H1 (cell line): Measurements from ENCODE around the gene IFT80. TPM values are rescaled to one million over a fixed set of nuclear protein-coding genes. Genes with fewer than 3 reads are reported as not detected.
A peak's percentile ranks its signal among the peaks of the same experiment; 100 is the strongest.

Source experiments
- CTCF ChIA-PET: fragments of 300-600 bp; sonication (Branson Sonifier 250); formaldehyde crosslinking; loops from one replicate; lab custom pipeline; 2021; ENCODE audit not compliant: partially characterized antibody; lab: Charles Lee
- POLR2A ChIA-PET: fragments of 300-600 bp; sonication (Branson Sonifier 250); formaldehyde crosslinking; loops from one replicate; lab custom pipeline; 2021; ENCODE audit warnings: inconsistent platforms; ENCODE audit not compliant: partially characterized antibody; lab: Charles Lee
- DNase-seq, 2 experiments: peaks; one replicate each; pipeline versions ENCODE4 v3.0.0 to v3.0.0-alpha.2; 2010 to 2022; ENCODE audit warnings: low spot score in 2 of 2, low read depth in 1 of 2, mixed read lengths in 1 of 2
- FAIRE-seq: peaks from 2 replicates; lab custom pipeline; 2011; peaks lifted over from hg19 to GRCh38; lab: Jason Lieb, UNC
- H2AFZ ChIP-seq: 2 replicates; pipeline ENCODE4 v1.8.1; 2012; ENCODE audit warnings: low read length, inconsistent platforms
- H2AK5ac ChIP-seq: 2 replicates; pipeline ENCODE4 v1.6.1; 2013; ENCODE audit warnings: low read depth, low read length
- H2BK120ac ChIP-seq: replicated peaks from 2 replicates; pipeline ENCODE3; 2013; ENCODE audit warnings: low read depth, low read length, inconsistent platforms
- H2BK12ac ChIP-seq: 2 replicates; pipeline ENCODE4 v1.6.1; 2013; ENCODE audit warnings: low read depth, low read length
- H2BK15ac ChIP-seq: 2 replicates; pipeline ENCODE4 v1.6.1; 2013; ENCODE audit warnings: low read length
- H2BK20ac ChIP-seq: 2 replicates; pipeline ENCODE4 v1.6.1; 2013; ENCODE audit warnings: low read length
- H2BK5ac ChIP-seq: 2 replicates; pipeline ENCODE4 v1.6.1; 2013; ENCODE audit warnings: low read depth, low read length
- H3K14ac ChIP-seq: 2 replicates; pipeline ENCODE4 v1.6.1; 2013; ENCODE audit warnings: inconsistent platforms; ENCODE audit not compliant: insufficient read length
- H3K18ac ChIP-seq: 2 replicates; pipeline ENCODE4 v1.6.1; 2013; ENCODE audit warnings: low read length; ENCODE audit errors: extremely low read depth
- H3K23ac ChIP-seq: 2 replicates; pipeline ENCODE4 v1.6.1; 2013; ENCODE audit warnings: inconsistent platforms; ENCODE audit not compliant: insufficient read length
- H3K23me2 ChIP-seq: 2 replicates; pipeline ENCODE4 v1.6.1; 2013; ENCODE audit warnings: low read depth, low read length
- H3K27ac ChIP-seq: 2 replicates; pipeline ENCODE4 v1.6.1; 2011; ENCODE audit warnings: low read depth, low read length, inconsistent platforms
- H3K27me3 ChIP-seq, 4 experiments: replicated peaks in 1 of 4; 1 replicate in 1 of 4; 2 replicates in 3 of 4; pipeline versions ENCODE4 v1.6.1 to v1.8.1; 2011 to 2013; ENCODE audit warnings: low read length in 3 of 4, mild to moderate bottlenecking in 3 of 4, inconsistent platforms in 2 of 4, mixed read lengths in 2 of 4, moderate library complexity in 1 of 4; ENCODE audit not compliant: control insufficient read depth in 3 of 4, insufficient read depth in 3 of 4; ENCODE audit errors: extremely low read depth in 1 of 4
- H3K36me3 ChIP-seq, 4 experiments: 2 replicates each; pipeline versions ENCODE4 v1.6.1 to v1.8.1; 2011 to 2013; ENCODE audit warnings: mild to moderate bottlenecking in 4 of 4, low read length in 3 of 4, moderate library complexity in 2 of 4, control low read depth in 1 of 4, inconsistent platforms in 1 of 4; ENCODE audit not compliant: insufficient read depth in 4 of 4, control insufficient read depth in 2 of 4
- H3K4ac ChIP-seq: replicated peaks from 2 replicates; pipeline ENCODE3; 2013; ENCODE audit warnings: low read length, low read depth, mixed read lengths, inconsistent platforms; ENCODE audit not compliant: insufficient read length
- H3K4me1 ChIP-seq, 4 experiments: replicated peaks in 1 of 4; 1 replicate in 1 of 4; 2 replicates in 3 of 4; pipeline versions ENCODE4 v1.6.1 to v1.8.1; 2011 to 2013; ENCODE audit warnings: low read length in 3 of 4, inconsistent platforms in 2 of 4, mixed read lengths in 1 of 4; ENCODE audit not compliant: insufficient read depth in 4 of 4, control insufficient read depth in 3 of 4
- H3K4me2 ChIP-seq, 2 experiments: 2 replicates each; pipeline versions ENCODE4 v1.6.1 to v1.8.1; 2011 to 2013; ENCODE audit warnings: low read depth in 2 of 2, low read length in 2 of 2, control low read depth in 1 of 2, inconsistent platforms in 1 of 2, mild to moderate bottlenecking in 1 of 2; ENCODE audit not compliant: insufficient read depth in 1 of 2
- H3K4me3 ChIP-seq, 4 experiments: fragments of 200-600, 300-600 bp in 1 of 4; sonication (generic), shearing (Covaris generic), sonication (Bioruptor Twin) in 1 of 4; 2 replicates each; pipeline versions ENCODE4 v1.5.1 to v1.8.1; 2011 to 2016; ENCODE audit warnings: low read length in 4 of 4, low read depth in 3 of 4, control low read depth in 2 of 4, inconsistent platforms in 2 of 4, mild to moderate bottlenecking in 2 of 4, mixed read lengths in 1 of 4, moderate library complexity in 1 of 4; ENCODE audit not compliant: insufficient read depth in 2 of 4; ENCODE audit errors: extremely low read depth in 1 of 4
- H3K56ac ChIP-seq: replicated peaks from 2 replicates; pipeline ENCODE3; 2013; ENCODE audit warnings: low read depth, mild to moderate bottlenecking, mixed read lengths, low read length, inconsistent platforms; ENCODE audit not compliant: insufficient read length
- H3K79me1 ChIP-seq: 2 replicates; pipeline ENCODE4 v1.6.1; 2013; ENCODE audit warnings: low read depth, low read length, control low read depth
- H3K79me2 ChIP-seq, 2 experiments: 2 replicates each; pipeline versions ENCODE4 v1.6.1 to v1.8.1; 2012 to 2013; ENCODE audit warnings: low read length in 2 of 2, mild to moderate bottlenecking in 2 of 2, inconsistent platforms in 1 of 2; ENCODE audit not compliant: insufficient read depth in 2 of 2, control insufficient read depth in 1 of 2
- H3K9ac ChIP-seq, 4 experiments: replicated peaks in 1 of 4; 1 replicate in 1 of 4; 2 replicates in 3 of 4; pipeline versions ENCODE4 v1.6.1 to v1.8.1; 2011 to 2013; ENCODE audit warnings: low read depth in 3 of 4, low read length in 3 of 4, control low read depth in 2 of 4, mild to moderate bottlenecking in 2 of 4, moderate library complexity in 2 of 4, inconsistent platforms in 1 of 4; ENCODE audit errors: extremely low read depth in 1 of 4
- H3K9me3 ChIP-seq, 2 experiments: 2 replicates each; pipeline versions ENCODE4 v1.6.1 to v1.8.1; 2012 to 2013; ENCODE audit warnings: mild to moderate bottlenecking in 2 of 2, moderate library complexity in 2 of 2, control low read depth in 1 of 2, inconsistent platforms in 1 of 2, low read depth in 1 of 2, low read length in 1 of 2, mixed read lengths in 1 of 2; ENCODE audit not compliant: insufficient read depth in 2 of 2
- H4K20me1 ChIP-seq, 2 experiments: replicated peaks in 1 of 2; 2 replicates each; pipeline versions ENCODE3 to v1.8.1; 2011 to 2013; ENCODE audit warnings: inconsistent platforms in 2 of 2, low read length in 2 of 2, mild to moderate bottlenecking in 1 of 2; ENCODE audit not compliant: insufficient read depth in 2 of 2, control insufficient read depth in 1 of 2
- H4K5ac ChIP-seq: 2 replicates; pipeline ENCODE4 v1.6.1; 2013; ENCODE audit warnings: low read length, low read depth, mixed read lengths, inconsistent platforms; ENCODE audit not compliant: insufficient read length
- H4K8ac ChIP-seq: 2 replicates; pipeline ENCODE4 v1.8.0; 2013; ENCODE audit warnings: mild to moderate bottlenecking, moderate library complexity, low read length, inconsistent platforms; ENCODE audit not compliant: insufficient read depth; ENCODE audit errors: extremely low read depth
- H4K91ac ChIP-seq: replicated peaks from 2 replicates; pipeline ENCODE3; 2013; ENCODE audit warnings: low read length, mixed read lengths, inconsistent platforms; ENCODE audit not compliant: insufficient read length
- POLR2AphosphoS5 ChIP-seq: IDR thresholded peaks from 2 replicates; pipeline ENCODE4 v1.6.1; 2011; ENCODE audit warnings: low read depth, low read length
- RBBP5 ChIP-seq: IDR thresholded peaks from 2 replicates; pipeline ENCODE4 v1.7.1; 2012; ENCODE audit warnings: low read depth, mild to moderate bottlenecking, inconsistent platforms, low read length, moderate library complexity, borderline replicate concordance
- WGBS, 2 experiments: shearing (Covaris generic) in 1 of 2; methylation state at CpG; one replicate each; pipeline versions ENCODE4 v1.1.6 to v1.1.7; 2013 to 2015; ENCODE audit warnings: low lambda C conversion rate in 2 of 2, mixed read lengths in 2 of 2, inconsistent platforms in 1 of 2, low coverage in 1 of 2, missing lambda C conversion rate in 1 of 2; ENCODE audit not compliant: insufficient replicate concordance in 2 of 2, insufficient coverage in 1 of 2, insufficient read length in 1 of 2; ENCODE audit errors: extremely low coverage in 1 of 2, missing lambda C conversion rate in 1 of 2; 5-methylcytosine and 5-hydroxymethylcytosine counted together
- polyA plus RNA-seq, 7 experiments: library from polyadenylated mRNA; depleted of rRNA in 3 of 7; stranded (reverse) in 5 of 7; unstranded in 2 of 7; fragments of >200 nt in 5 of 7; fragments of 200-250 nt in 2 of 7; gene quantifications; 1 replicate in 5 of 7; 2 replicates in 1 of 7; 4 replicates in 1 of 7; pipeline versions ENCODE4 v1.2.1 to v1.2.3, GENCODE V29; 2011 to 2013; ENCODE audit warnings: missing spikeins in 2 of 7, mixed read lengths in 2 of 7
- total RNA-seq: library from RNA; stranded (reverse); fragmentation: NEBNext Ultra II Directional; extraction: Animal tissue kit (Norgen Biotek cat#: 25700); gene quantifications from 2 replicates; pipeline ENCODE4 v1.2.1, GENCODE V29; 2021

The IFT80 gene
- total and polyA plus RNA-seq, 2 of the 8 experiments (the other 6 are each of a cell fraction or from before 2014, with no cell fraction given), result 7.2 to 25.9 TPM

DNA sequence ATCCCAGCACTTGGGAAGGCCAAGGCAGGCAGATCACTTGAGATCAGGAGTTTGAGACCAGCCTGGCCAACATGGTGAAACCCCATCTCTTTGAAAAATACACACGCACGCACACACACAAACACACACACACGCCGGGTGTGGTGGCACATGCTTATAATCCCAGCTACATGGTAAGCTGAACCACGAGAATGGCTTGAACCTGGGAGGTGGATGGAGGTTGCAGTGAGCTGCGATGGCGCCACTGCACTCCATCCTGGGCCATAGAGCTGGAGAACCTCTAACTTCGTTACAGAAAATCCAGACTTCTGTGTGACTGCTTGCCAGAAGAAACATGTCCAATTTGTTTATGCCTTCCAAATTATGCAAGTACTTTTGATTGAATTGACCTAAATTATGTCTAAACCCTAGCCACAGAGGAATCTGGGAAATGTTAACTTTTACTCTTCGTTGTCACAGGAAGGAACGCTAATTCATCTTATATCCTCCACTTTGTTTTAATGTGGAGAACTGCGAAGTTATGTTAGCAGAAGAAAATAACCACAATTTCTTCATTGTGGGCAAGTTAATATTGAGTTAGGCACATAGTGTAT lies 28.9 kb upstream of the IFT80 start:
- Histone ChIP-seq H4K20me1 (peaks cover 0 to 3% of the 10 kb centered on the region in 2 experiments), H3K4me2 (no peak overlapping the region), H2BK20ac (no peak overlapping the region), H3K27me3 (no peaks in the 10 kb centered on the region), H3K9me3 (no peaks in the 10 kb centered on the region), H3K4me3 (no peak overlapping the region), H4K91ac (no peak overlapping the region), H2AFZ (no peak overlapping the region), H3K18ac (no peak overlapping the region), H2BK120ac (no peak overlapping the region), H2BK5ac (no peak overlapping the region), H3K36me3 (peaks cover 33 to 94% (median 69%) of the 10 kb centered on the region in 4 experiments), H2BK12ac (no peak overlapping the region), H4K8ac (no peak overlapping the region), H3K23me2 (no peaks in the 10 kb centered on the region), H3K79me1 (no peaks in the 10 kb centered on the region), H2BK15ac (no peak overlapping the region), H3K4ac (no peak overlapping the region), H3K27ac (no peak overlapping the region), H2AK5ac (no peak overlapping the region), H3K79me2 (no peaks in the 10 kb centered on the region), H3K4me1 (no peaks in the 10 kb centered on the region), H3K9ac (no peak overlapping the region), H3K14ac (no peak overlapping the region), H3K56ac (no peak overlapping the region), H3K23ac (no peak overlapping the region), H4K5ac (no peak overlapping the region)
- FAIRE-seq (no peak), DNase-seq (no peak)
- TF ChIP-seq RBBP5, result no peak
- peak; percentile 25; the same call in 1 of the 2 replicates for TF ChIP-seq POLR2AphosphoS5
- POLR2A ChIA-PET, result interaction anchor here (0.7 to 1.4 kb wide), 2 partner anchors 8 to 11 kb away, joined by 4 to 6 read pairs; no protein-coding TSS in a partner anchor
- CTCF ChIA-PET, result interaction anchor here (0.6 to 1.3 kb wide), 3 partner anchors 65 to 608 kb away, joined by 3 read pairs; no protein-coding TSS in a partner anchor
- WGBS, 2 experiments, result 86% methylated on average over 11 of the region's 11 CpGs; no CpG with 5 or more reads in 1 of the 2 experiments
